A549 treated with RU486 at 1 μM for 4 hours (cell line): ENCODE measurements around the gene GMPPA. TPM values are rescaled to one million over a fixed set of nuclear protein-coding genes. Genes with fewer than 3 reads are reported as not detected.

Source experiments
- total RNA-seq: library from RNA; stranded (reverse); fragments of 200-300 nt; extraction: Qiagen RNA extraction; gene quantifications from 5 replicates; pipeline ENCODE4 v1.2.3, GENCODE V29; 2022; ENCODE audit warnings: low read depth

The GMPPA gene
- total RNA-seq = 33.3 to 39.2 TPM (median 37.5 TPM) in 5 replicates

DNA sequence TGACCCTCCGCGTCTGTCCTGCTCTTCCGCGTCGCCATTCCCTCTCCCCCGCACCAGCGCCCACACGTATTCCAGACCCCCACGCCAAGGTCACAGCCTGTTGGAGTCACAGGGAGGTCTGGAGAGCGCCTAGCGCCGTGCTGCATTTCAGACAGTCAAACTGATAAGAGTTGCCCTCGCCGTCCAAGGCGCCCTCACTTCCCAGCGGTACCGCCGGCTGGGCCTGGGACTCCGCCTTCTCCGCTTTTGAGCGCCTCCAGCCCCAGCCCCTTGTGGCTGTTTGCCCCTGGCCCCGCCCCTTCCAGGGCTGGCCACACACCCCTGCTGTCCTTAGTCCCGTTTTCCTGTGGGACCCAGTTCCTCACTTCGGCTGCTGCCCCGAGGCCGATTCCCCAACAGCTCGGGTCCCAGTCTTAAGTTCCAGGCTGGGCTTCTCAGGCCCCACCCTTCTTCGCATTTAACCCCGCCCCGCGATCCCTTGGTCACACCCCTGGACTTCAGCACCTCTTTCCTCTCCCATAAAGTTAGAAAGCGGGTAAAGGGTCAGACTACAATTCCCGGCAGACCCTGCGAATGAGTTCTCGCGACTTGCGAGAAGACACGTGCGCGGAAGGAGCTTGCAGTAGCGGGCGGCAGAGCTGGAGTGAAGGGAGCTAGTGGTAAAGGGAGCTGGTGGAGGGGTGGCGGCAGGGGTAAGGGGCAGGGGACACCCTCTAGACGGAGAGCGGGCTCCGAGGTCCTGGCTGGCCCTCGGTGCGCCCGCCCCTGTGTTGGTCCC is at the start of gene GMPPA:
Gene GMPPA, plus strand, starts transcription at position 612 of the 778 bp plus-strand sequence. CDS start 1,085 bp downstream, outside the sequence.

DNA sequence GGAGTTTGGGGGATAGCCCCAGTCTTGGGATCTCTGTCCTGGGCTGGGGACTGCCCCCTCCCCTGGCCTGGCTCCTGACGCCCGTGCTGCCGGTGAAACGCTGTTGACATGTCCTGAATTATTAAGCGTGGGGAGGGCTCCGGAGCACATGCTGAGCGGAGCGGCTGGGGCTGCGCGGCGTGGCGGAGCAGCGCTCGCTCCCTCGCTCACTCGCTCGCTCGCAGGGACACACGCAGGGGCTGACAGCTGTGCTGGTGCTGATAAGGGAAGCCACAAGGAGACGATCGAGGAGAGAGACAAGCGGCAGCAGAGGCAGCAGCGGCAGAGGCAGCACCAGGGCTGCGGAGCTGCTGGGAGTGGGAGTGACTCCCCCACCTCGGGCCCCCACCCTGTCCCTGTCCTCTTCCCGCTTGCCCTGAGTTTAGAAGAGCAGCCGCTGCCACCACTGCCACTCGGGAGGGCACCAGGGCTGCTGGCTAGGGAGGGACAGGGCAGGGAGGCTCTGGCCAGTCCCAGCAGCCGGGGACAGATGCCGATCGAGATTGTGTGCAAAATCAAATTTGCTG is 15.6 kb downstream of the GMPPA start, which contains the start of gene ASIC4:
Gene ASIC4, plus strand, starts transcription at position 287 of the 566 bp plus-strand sequence. Its CDS starts 243 bp downstream, at position 530.

DNA sequence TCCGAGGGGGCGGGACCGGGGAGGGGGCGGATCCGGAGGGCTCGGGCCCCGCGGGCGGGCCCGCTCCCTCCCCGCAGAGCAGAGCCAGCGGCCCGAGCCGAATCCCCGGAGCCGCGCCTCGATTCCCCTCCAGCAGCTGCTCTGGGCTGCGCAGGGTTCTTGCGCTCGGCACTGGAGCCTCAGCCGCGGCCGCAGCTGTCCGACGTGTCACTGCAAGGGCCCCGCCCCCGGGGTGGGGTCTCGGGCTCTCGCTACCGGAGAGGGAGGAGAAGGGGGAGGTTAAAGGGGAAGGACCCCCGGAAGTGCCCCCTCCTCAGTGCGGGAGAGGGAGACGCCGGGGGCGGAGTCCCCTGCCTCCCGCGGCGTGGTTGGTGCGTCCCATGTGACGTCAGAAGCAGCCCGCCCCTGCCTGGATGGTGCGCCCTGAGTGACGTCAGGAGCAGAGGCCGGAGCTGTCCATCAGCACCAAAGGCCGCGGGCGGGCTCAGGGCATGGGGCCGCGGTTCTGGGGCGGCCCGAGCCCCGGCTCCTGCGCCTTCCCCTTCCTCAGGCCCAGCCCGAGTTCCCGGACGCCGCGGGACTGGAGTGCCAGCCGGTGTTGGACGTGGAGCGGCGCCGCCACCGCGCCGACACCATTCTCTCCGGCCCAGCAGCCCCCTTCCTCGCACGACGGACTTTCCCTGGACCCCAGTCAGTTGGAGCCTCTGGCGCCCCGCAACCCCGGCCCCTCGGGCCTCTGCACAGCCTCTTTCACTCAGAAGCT is 45.1 kb downstream of the GMPPA start, which contains the start of the genes CHPF and TMEM198:
Gene CHPF, minus strand, starts transcription at position 214 of the 763 bp plus-strand sequence. CDS start 271 bp downstream, outside the sequence.
Gene TMEM198, plus strand, starts transcription at position 433 of the 763 bp plus-strand sequence. CDS start 700 bp downstream, outside the sequence.

Other genes with a start within 250 kb of the GMPPA start
- gene TUBA4B, start 245.6 kb upstream of the GMPPA start, total RNA-seq = 0.18 to 0.69 TPM (median 0.35 TPM) in 5 replicates
- 332 to 451 TPM (median 366 TPM) in 5 replicates for gene TUBA4A, start 245.0 kb upstream of the GMPPA start, total RNA-seq
- gene DNAJB2, start 219.5 kb upstream of the GMPPA start, total RNA-seq = 40.3 to 55.4 TPM (median 48.6 TPM) in 5 replicates
- gene PTPRN, start 189.5 kb upstream of the GMPPA start, total RNA-seq = 0.87 to 2.0 TPM (median 1.3 TPM) in 5 replicates
- gene RESP18, start 166.1 kb upstream of the GMPPA start, total RNA-seq = not detected in 5 replicates
- 51.3 to 65.5 TPM (median 63.4 TPM) in 5 replicates for gene DNPEP, start 111.0 kb upstream of the GMPPA start, total RNA-seq
- gene DES, start 80.5 kb upstream of the GMPPA start, total RNA-seq = 0.05 to 0.24 TPM (median 0.13 TPM) in 3 of 5 replicates, not detected in the others
- 5.1 to 7.8 TPM (median 6.5 TPM) in 5 replicates for gene SPEG, start 64.0 kb upstream of the GMPPA start, total RNA-seq
- 0.05 to 0.07 TPM in 2 of 5 replicates, not detected in the others for gene ASIC4, start 15.6 kb downstream of the GMPPA start, total RNA-seq
- 17.5 to 36.2 TPM (median 29.9 TPM) in 5 replicates for gene CHPF, start 44.9 kb downstream of the GMPPA start, total RNA-seq
- 0.47 to 1.3 TPM (median 0.95 TPM) in 5 replicates for gene TMEM198, start 45.1 kb downstream of the GMPPA start, total RNA-seq
- 17.0 to 24.0 TPM (median 20.1 TPM) in 5 replicates for gene OBSL1, start 72.6 kb downstream of the GMPPA start, total RNA-seq
- 0.17 to 0.81 TPM (median 0.51 TPM) in 5 replicates for gene INHA, start 73.4 kb downstream of the GMPPA start, total RNA-seq
- 13.4 to 20.4 TPM (median 16.7 TPM) in 5 replicates for gene STK11IP, start 99.0 kb downstream of the GMPPA start, total RNA-seq
- gene SLC4A3, start 128.7 kb downstream of the GMPPA start, total RNA-seq = 1.7 to 3.4 TPM (median 2.3 TPM) in 5 replicates